ENCODE measurements around the gene RYR3.

The RYR3 gene

GRCh38 chr15:33494306-33494705 is 183.5 kb downstream of the RYR3 start:
- TF ChIP-seq, protein P1, sequence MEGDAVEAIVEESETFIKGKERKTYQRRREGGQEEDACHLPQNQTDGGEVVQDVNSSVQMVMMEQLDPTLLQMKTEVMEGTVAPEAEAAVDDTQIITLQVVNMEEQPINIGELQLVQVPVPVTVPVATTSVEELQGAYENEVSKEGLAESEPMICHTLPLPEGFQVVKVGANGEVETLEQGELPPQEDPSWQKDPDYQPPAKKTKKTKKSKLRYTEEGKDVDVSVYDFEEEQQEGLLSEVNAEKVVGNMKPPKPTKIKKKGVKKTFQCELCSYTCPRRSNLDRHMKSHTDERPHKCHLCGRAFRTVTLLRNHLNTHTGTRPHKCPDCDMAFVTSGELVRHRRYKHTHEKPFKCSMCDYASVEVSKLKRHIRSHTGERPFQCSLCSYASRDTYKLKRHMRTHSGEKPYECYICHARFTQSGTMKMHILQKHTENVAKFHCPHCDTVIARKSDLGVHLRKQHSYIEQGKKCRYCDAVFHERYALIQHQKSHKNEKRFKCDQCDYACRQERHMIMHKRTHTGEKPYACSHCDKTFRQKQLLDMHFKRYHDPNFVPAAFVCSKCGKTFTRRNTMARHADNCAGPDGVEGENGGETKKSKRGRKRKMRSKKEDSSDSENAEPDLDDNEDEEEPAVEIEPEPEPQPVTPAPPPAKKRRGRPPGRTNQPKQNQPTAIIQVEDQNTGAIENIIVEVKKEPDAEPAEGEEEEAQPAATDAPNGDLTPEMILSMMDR (IDR thresholded peaks at IDR 0.05): no peak
- TF ChIP-seq ZFX (IDR thresholded peaks at IDR 0.05; ENCODE audit: borderline replicate concordance): no peak

GRCh38 chr15:33500432-33501195 is 189.8 kb downstream of the RYR3 start:
- no peak for TF ChIP-seq ZFX (IDR thresholded peaks at IDR 0.05; ENCODE audit: borderline replicate concordance)
- TF ChIP-seq, protein P1 (IDR thresholded peaks at IDR 0.05): no peak
- H3K27ac ChIP-seq: no peak overlapping the region

More at GRCh38 chr15:33494306-33494705, 183.5 kb downstream of the RYR3 start:
- H3K27ac ChIP-seq: no peak overlapping the region

DNA sequence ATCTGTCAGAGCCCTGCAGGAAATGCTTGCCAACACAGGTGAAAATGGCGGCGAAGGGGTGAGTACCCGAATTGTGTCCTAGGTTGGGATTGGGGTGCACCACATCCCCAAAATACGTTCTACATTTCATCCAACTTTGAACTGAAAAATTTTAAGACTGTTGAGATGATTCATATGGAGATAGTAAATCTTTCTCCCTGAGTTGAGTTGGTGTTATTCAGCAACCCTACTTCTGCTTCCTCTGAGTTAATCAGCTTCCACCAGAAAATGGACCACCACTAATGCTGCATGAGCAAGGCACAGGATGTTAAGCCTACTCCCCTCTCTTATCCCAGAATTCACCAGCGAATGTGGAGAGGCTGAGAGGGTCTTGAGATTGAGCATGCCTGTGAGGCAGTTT is 192.9 kb downstream of the RYR3 start:
- no peak overlapping the region for H3K27ac ChIP-seq

GRCh38 chr15:33506781-33507296 is 196.1 kb downstream of the RYR3 start:
- no peak overlapping the region for H3K27ac ChIP-seq
- TF ChIP-seq, protein P1 (IDR thresholded peaks at IDR 0.05): no peak
- TF ChIP-seq ZFX (IDR thresholded peaks at IDR 0.05; ENCODE audit: borderline replicate concordance): no peak

More for the DNA sequence above, 192.9 kb downstream of the RYR3 start:
- TF ChIP-seq, protein P1 (IDR thresholded peaks at IDR 0.05): no peak
- TF ChIP-seq ZFX (IDR thresholded peaks at IDR 0.05; ENCODE audit: borderline replicate concordance): no peak

DNA sequence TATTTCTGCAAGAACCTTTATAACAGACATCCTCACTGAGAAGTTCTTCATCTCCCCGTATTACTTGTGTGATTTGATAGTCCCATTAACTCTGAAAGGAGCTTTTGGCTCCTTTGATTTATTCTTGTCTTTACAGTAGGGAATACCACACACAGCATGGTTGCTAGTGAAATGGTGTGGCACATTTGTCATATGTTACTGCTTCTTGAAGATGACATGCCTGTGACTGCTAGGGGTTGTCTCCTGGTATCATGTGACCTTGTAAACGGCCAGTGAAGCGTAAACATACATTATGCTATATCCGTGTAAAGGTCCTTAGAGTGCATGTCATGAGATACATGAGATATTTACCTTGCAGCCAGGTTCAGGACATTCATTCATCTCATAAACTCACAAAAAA is 197.9 kb downstream of the RYR3 start:
- no peak for TF ChIP-seq ZFX (IDR thresholded peaks at IDR 0.05; ENCODE audit: borderline replicate concordance)
- TF ChIP-seq, protein P1 (IDR thresholded peaks at IDR 0.05): no peak
- H3K27ac ChIP-seq: no peak overlapping the region

GRCh38 chr15:33515121-33515520 is 204.4 kb downstream of the RYR3 start:
- H3K27ac ChIP-seq: no peak overlapping the region
- TF ChIP-seq, protein P1 (IDR thresholded peaks at IDR 0.05): no peak
- no peak for TF ChIP-seq ZFX (IDR thresholded peaks at IDR 0.05; ENCODE audit: borderline replicate concordance)

- H3K27ac ChIP-seq: no peak overlapping the region
- TF ChIP-seq ZFX (IDR thresholded peaks at IDR 0.05; ENCODE audit: borderline replicate concordance): no peak
- TF ChIP-seq, protein P1 (IDR thresholded peaks at IDR 0.05): no peak
Measured at GRCh38 chr15:33516563-33516962, 205.8 kb downstream of the RYR3 start.
